ENCODE data around the gene CLTC. TPM values are rescaled to one million over a fixed set of nuclear protein-coding genes. Genes with fewer than 3 reads are reported as not detected.

Gene CLTC
- total and polyA plus RNA-seq, 4 donors = 274 to 600 (median 318) TPM

DNA sequence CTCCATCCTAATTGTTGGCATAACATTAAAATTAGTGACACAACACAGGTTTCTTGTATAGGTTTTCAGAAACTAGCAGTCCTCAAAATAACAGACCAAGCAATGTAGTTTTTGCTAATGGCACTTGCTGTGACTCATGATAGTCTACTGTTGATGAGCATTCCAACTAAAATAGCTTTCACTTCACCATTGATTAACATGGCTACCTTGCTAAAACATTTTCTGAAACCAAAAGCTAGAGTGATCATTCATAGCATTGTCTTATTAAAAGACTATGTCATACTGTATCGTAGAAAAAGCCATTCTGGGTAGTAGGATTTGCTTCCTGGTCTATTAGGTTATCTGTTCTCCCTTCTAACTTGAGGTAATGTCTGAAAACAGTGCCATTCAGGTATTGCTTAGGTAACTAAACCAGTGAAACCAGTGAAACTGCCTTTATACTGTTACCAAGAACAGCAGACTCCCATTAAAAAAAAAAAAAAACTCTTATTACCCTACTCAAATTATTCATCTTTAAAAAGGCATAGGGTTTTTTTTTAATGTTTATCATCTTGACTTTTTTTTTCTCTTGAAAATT is 2.5 kb upstream of the CLTC start:
- no peak for DNase-seq (ENCODE audit: low read depth in 4 of 6, low spot score in 6 of 6)
- peak overlapping the region; percentile 100 for H3K27ac ChIP-seq (ENCODE audit: low read depth, low read length)
- H3K4me1 ChIP-seq (ENCODE audit: control insufficient read depth, insufficient read depth, low read length) = peaks cover 2% of the 10 kb centered on the region
- no peaks in the 10 kb centered on the region for H3K27me3 ChIP-seq (ENCODE audit: control insufficient read depth, insufficient read depth, low read length)
- H3K9me3 ChIP-seq (ENCODE audit: control insufficient read depth, insufficient read depth, low read length) = no peaks in the 10 kb centered on the region
- no peaks in the 10 kb centered on the region for H3K36me3 ChIP-seq (ENCODE audit: control insufficient read depth, insufficient read depth, low read length)
- no peak overlapping the region for H3K4me3 ChIP-seq (ENCODE audit: low read depth, low read length)
- WGBS (ENCODE audit: insufficient coverage) = no CpG with 5 or more reads among the region's 1 CpG

DNA sequence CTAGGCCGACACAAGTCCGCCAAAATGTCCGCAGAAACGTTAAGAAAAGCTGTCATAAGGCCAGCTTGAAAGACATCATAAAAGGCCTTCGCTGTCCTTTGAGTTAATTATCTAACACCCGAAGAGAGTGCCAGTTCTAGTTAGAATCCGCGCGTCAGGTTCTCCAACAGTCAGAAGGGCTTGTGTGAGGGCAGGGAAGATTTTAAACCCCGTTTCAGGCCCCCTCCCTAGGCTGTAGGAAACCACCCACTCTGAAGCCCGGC is 729 bp upstream of the CLTC start:
- Histone ChIP-seq H3K4me3 (ENCODE audit: low read depth, low read length) (peak overlapping the region; percentile 99), H3K36me3 (ENCODE audit: control insufficient read depth, insufficient read depth, low read length) (no peaks in the 10 kb centered on the region), H3K4me1 (ENCODE audit: control insufficient read depth, insufficient read depth, low read length) (peaks cover 5% of the 10 kb centered on the region), H3K9me3 (ENCODE audit: control insufficient read depth, insufficient read depth, low read length) (no peaks in the 10 kb centered on the region), H3K27ac (ENCODE audit: low read depth, low read length) (peak overlapping the region; percentile 100), H3K27me3 (ENCODE audit: control insufficient read depth, insufficient read depth, low read length) (no peaks in the 10 kb centered on the region)
- peak in 1 of 6 donors; percentile 50 for DNase-seq (ENCODE audit: low read depth in 4 of 6, low spot score in 6 of 6)
- 0% methylated on average over 8 of the region's 11 CpGs for WGBS (ENCODE audit: insufficient coverage)

DNA sequence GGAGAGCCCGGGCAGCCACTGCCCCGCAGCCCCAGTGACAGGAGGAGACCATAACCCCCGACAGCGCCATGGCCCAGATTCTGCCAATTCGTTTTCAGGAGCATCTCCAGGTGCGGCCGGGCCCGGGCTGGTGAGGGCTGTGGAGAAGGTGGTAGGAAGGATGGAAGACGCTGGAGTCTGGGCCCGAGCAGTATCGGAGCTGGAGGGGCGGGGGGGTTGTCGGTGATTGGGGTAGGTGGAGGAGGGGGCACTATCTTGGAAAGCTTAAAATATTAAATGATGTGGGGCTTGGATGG is 317 bp downstream of the CLTC start:
- DNase-seq (ENCODE audit: low read depth in 4 of 6, low spot score in 6 of 6) = no peak
- Histone ChIP-seq H3K9me3 (ENCODE audit: control insufficient read depth, insufficient read depth, low read length) (no peaks in the 10 kb centered on the region), H3K4me1 (ENCODE audit: control insufficient read depth, insufficient read depth, low read length) (peaks cover 5% of the 10 kb centered on the region), H3K36me3 (ENCODE audit: control insufficient read depth, insufficient read depth, low read length) (no peaks in the 10 kb centered on the region), H3K27me3 (ENCODE audit: control insufficient read depth, insufficient read depth, low read length) (no peaks in the 10 kb centered on the region), H3K4me3 (ENCODE audit: low read depth, low read length) (peak overlapping the region; percentile 99), H3K27ac (ENCODE audit: low read depth, low read length) (peak overlapping the region; percentile 100)
- under 1% methylated on average over 13 of the region's 13 CpGs for WGBS (ENCODE audit: insufficient coverage)

DNA sequence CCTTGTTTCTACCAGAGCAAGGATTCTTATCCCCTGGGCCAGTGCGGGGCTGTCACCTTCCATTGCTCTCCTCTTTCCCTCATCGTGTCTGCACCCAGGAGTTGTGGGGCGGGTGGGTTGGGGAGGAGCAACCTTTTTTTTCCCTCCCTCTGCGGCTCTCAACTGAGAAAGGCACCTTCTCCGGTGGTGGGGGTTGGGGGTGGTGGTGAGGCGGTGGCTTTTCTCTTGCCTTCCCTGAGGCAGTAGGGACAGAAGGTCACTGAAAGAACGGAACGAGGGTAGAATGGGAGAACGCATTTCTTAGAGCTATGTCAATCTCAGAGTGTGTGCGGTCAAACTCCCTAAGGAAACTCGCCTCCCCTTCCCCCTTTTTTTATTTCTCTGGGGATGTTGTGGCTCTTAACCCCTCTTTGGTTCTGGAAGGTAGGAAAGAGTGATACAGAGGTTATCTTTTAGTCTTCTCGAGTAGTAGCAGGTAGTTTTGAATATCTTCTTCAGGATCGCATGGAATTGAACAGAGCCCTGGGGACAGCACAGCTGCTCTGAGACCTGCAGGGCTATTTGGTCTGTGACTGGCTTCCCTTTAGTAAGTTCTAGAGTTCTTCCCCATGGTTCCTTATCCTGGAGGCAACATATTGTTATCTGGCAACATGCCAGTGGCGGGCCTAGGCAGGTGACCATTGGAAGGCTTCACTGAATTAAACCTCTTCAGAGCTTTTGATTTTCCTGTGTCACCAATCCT is 994 bp downstream of the CLTC start:
- 4% methylated on average over 5 of the region's 14 CpGs for WGBS (ENCODE audit: insufficient coverage)
- Histone ChIP-seq H3K9me3 (ENCODE audit: control insufficient read depth, insufficient read depth, low read length) (no peaks in the 10 kb centered on the region), H3K4me3 (ENCODE audit: low read depth, low read length) (peak overlapping the region; percentile 99), H3K27me3 (ENCODE audit: control insufficient read depth, insufficient read depth, low read length) (no peaks in the 10 kb centered on the region), H3K4me1 (ENCODE audit: control insufficient read depth, insufficient read depth, low read length) (peaks cover 5% of the 10 kb centered on the region), H3K27ac (ENCODE audit: low read depth, low read length) (peak overlapping the region; percentile 100), H3K36me3 (ENCODE audit: control insufficient read depth, insufficient read depth, low read length) (no peaks in the 10 kb centered on the region)
- DNase-seq (ENCODE audit: low read depth in 4 of 6, low spot score in 6 of 6) = peak in 3 of 6 donors; percentile 6 to 44 (median 21)

DNA sequence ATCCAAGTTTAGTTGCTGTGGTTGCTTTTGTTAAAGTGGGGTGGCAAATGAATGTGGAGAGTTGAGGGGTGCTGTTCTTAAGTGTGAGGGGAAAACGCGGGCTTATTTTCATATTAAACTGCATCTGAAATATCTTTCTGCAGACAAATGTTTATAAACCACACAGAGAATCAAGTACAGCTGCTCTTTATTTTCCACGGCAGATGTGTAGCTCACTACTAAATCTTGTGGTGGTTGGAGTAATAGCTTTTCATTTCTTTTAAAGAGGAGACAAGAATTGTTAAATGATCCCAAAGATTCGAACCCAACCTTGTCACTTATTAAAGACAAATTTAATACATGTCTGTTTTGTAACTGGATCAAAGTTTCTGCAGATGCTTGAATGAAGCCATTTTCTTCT is 2.1 kb downstream of the CLTC start:
- H3K4me3 ChIP-seq (ENCODE audit: low read depth, low read length) = peak overlapping the region; percentile 99
- H3K27ac ChIP-seq (ENCODE audit: low read depth, low read length) = peak overlapping the region; percentile 36
- no peaks in the 10 kb centered on the region for H3K9me3 ChIP-seq (ENCODE audit: control insufficient read depth, insufficient read depth, low read length)
- peaks cover 5% of the 10 kb centered on the region for H3K4me1 ChIP-seq (ENCODE audit: control insufficient read depth, insufficient read depth, low read length)
- H3K36me3 ChIP-seq (ENCODE audit: control insufficient read depth, insufficient read depth, low read length) = no peaks in the 10 kb centered on the region
- no peaks in the 10 kb centered on the region for H3K27me3 ChIP-seq (ENCODE audit: control insufficient read depth, insufficient read depth, low read length)
- no CpG with 5 or more reads among the region's 4 CpGs for WGBS (ENCODE audit: insufficient coverage)
- peak in 1 of 6 donors; percentile 6 for DNase-seq (ENCODE audit: low read depth in 4 of 6, low spot score in 6 of 6)

DNA sequence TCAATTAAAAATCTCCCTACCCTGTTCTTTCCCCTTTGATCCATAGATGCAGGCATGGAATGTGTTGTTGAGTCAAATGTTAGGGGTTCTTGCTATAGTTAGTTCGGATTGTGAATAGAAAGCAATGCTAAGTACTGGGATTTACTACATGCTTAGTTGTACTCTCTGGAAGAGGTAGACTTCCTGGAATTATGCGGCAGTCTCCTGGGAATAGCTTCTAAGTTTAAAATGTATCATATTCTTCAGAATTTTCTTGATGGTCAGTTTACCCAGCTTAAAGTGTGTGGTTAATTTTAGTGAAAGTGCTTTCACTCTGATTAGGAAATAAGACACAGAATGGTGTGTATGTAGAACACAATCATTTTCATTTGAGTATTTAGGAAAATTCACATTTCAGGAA is 3.5 kb downstream of the CLTC start:
- no peaks in the 10 kb centered on the region for H3K9me3 ChIP-seq (ENCODE audit: control insufficient read depth, insufficient read depth, low read length)
- no peak overlapping the region for H3K4me3 ChIP-seq (ENCODE audit: low read depth, low read length)
- DNase-seq (ENCODE audit: low read depth in 4 of 6, low spot score in 6 of 6) = no peak
- no CpG with 5 or more reads among the region's 2 CpGs for WGBS (ENCODE audit: insufficient coverage)
- no peaks in the 10 kb centered on the region for H3K27me3 ChIP-seq (ENCODE audit: control insufficient read depth, insufficient read depth, low read length)
- peaks cover 8% of the 10 kb centered on the region for H3K4me1 ChIP-seq (ENCODE audit: control insufficient read depth, insufficient read depth, low read length)
- H3K27ac ChIP-seq (ENCODE audit: low read depth, low read length) = no peak overlapping the region
- H3K36me3 ChIP-seq (ENCODE audit: control insufficient read depth, insufficient read depth, low read length) = no peaks in the 10 kb centered on the region

DNA sequence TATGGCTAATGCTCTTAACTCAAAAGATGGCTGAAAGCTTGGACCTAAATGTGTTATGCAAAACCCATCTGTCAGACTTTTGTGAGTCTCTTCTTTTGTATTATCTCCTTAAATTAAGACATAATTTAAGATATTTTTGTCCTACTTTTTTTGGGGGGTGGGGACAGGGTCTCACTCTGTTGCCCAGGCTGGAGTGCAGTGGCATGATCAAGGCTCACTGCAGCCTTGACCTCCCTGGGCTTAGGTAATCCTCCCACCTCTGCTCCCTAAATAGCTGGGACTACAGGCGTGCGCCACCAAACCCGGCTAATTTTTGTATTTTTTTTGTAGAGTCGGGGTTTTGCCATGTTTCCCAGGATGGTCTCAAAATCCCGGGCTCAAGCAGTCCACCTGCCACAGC is 7.1 kb downstream of the CLTC start:
- no CpG with 5 or more reads among the region's 5 CpGs for whole genome bisulfite sequencing (ENCODE audit: insufficient coverage)
- H3K4me1 ChIP-seq (ENCODE audit: control insufficient read depth, insufficient read depth, low read length) = peaks cover 8% of the 10 kb centered on the region
- no peaks in the 10 kb centered on the region for H3K9me3 ChIP-seq (ENCODE audit: control insufficient read depth, insufficient read depth, low read length)
- no peaks in the 10 kb centered on the region for H3K27me3 ChIP-seq (ENCODE audit: control insufficient read depth, insufficient read depth, low read length)
- no peaks in the 10 kb centered on the region for H3K36me3 ChIP-seq (ENCODE audit: control insufficient read depth, insufficient read depth, low read length)
- no peak overlapping the region for H3K27ac ChIP-seq (ENCODE audit: low read depth, low read length)
- H3K4me3 ChIP-seq (ENCODE audit: low read depth, low read length) = no peak overlapping the region
- DNase-seq (ENCODE audit: low read depth in 4 of 6, low spot score in 6 of 6) = no peak

DNA sequence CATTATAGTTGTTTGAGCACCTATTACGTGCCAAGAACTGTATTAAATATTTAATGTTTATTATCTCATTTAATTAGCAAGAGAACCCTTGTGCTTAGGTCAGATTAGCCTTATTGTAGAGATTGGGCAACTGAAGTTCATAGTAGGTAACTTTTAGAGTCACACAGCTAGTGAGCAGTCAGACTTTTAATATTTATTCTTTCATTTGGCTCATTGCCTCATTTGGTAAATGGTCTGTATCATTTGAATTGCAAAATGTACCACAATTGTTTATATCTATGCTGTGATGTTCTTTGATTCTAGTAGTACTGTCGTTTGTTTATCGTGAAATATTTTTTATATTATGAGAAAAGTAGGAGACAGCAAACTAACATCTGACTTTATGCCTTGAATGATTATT is 7.6 kb downstream of the CLTC start:
- Histone ChIP-seq H3K4me1 (ENCODE audit: control insufficient read depth, insufficient read depth, low read length) (peaks cover 6% of the 10 kb centered on the region), H3K9me3 (ENCODE audit: control insufficient read depth, insufficient read depth, low read length) (no peaks in the 10 kb centered on the region), H3K27me3 (ENCODE audit: control insufficient read depth, insufficient read depth, low read length) (no peaks in the 10 kb centered on the region), H3K36me3 (ENCODE audit: control insufficient read depth, insufficient read depth, low read length) (no peaks in the 10 kb centered on the region), H3K4me3 (ENCODE audit: low read depth, low read length) (no peak overlapping the region), H3K27ac (ENCODE audit: low read depth, low read length) (no peak overlapping the region)
- no CpG with 5 or more reads among the region's 3 CpGs for WGBS (ENCODE audit: insufficient coverage)
- no peak for DNase-seq (ENCODE audit: low read depth in 4 of 6, low spot score in 6 of 6)

DNA sequence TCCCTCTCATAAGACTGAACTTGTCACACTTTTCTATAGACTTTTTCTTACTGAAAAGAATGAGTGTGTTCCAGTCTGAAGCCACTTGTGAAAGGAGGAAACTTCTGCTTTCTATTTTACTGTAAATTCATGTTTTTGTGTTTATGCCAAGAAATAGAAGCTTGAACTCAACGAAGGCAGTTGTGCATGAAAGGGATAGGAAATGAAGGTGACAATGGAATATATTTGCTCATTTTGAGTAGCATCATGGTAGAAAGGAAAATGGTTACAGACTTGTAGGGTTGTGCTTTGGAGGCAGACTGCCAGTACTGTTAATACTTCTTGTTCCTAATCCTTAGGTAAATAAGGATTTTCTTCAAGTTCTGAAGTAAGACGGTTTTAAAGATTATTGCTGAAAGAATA is 8.1 kb downstream of the CLTC start:
- Histone ChIP-seq H3K4me1 (ENCODE audit: control insufficient read depth, insufficient read depth, low read length) (peaks cover 5% of the 10 kb centered on the region), H3K4me3 (ENCODE audit: low read depth, low read length) (no peak overlapping the region)
- WGBS (ENCODE audit: insufficient coverage) = 38% methylated on average over 1 of the region's 2 CpGs

DNA sequence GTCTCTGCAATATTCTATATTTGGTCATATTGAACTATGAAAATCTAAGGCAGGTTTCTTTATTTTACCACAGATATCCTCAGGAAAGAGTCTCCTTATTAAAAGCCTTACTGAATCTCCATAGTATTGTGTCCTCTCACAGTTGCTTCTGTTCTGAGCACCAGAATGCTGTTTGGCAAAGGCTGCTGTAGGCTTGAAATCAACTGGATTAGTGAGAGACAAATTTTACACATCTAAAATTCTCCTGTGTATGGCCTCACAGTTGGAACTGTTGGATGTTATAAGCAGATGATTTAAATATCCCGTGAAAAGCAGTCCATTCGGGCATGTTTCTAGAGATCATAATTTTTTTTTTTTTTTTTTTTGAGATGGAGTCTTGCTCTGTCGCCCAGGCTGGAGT is 9.5 kb downstream of the CLTC start:
- H3K9me3 ChIP-seq (ENCODE audit: control insufficient read depth, insufficient read depth, low read length) = no peaks in the 10 kb centered on the region
- no peaks in the 10 kb centered on the region for H3K36me3 ChIP-seq (ENCODE audit: control insufficient read depth, insufficient read depth, low read length)
- DNase-seq (ENCODE audit: low read depth in 4 of 6, low spot score in 6 of 6) = no peak
- H3K27ac ChIP-seq (ENCODE audit: low read depth, low read length) = no peak overlapping the region
- H3K27me3 ChIP-seq (ENCODE audit: control insufficient read depth, insufficient read depth, low read length) = no peaks in the 10 kb centered on the region
- no peak overlapping the region for H3K4me3 ChIP-seq (ENCODE audit: low read depth, low read length)
- WGBS (ENCODE audit: insufficient coverage) = 100% methylated on average over 1 of the region's 3 CpGs
- H3K4me1 ChIP-seq (ENCODE audit: control insufficient read depth, insufficient read depth, low read length) = peaks cover 9% of the 10 kb centered on the region

More for the DNA sequence above, 8.1 kb downstream of the CLTC start:
- Histone ChIP-seq H3K27me3 (ENCODE audit: control insufficient read depth, insufficient read depth, low read length) (no peaks in the 10 kb centered on the region), H3K9me3 (ENCODE audit: control insufficient read depth, insufficient read depth, low read length) (no peaks in the 10 kb centered on the region), H3K27ac (ENCODE audit: low read depth, low read length) (no peak overlapping the region), H3K36me3 (ENCODE audit: control insufficient read depth, insufficient read depth, low read length) (no peaks in the 10 kb centered on the region)
- DNase-seq (ENCODE audit: low read depth in 4 of 6, low spot score in 6 of 6) = no peak

All from spinal cord (tissue), 10 donors.